Neural crest cell (in vitro differentiated cells): Measurements from ENCODE around the gene PPM1A. TPM values are rescaled to one million over a fixed set of nuclear protein-coding genes. Genes with fewer than 3 reads are reported as not detected.

ENCODE experiments used
- DNase-seq: peaks from one replicate; pipeline ENCODE4 v3.0.0; 2021; ENCODE audit warnings: low read depth, mixed read lengths, low spot score
- H3K27ac Mint-ChIP-seq: one replicate; pipeline ENCODE4 v1.8.0; 2021; ENCODE audit warnings: mild to moderate bottlenecking, mixed read lengths; ENCODE audit not compliant: unreplicated experiment
- H3K27me3 Mint-ChIP-seq: 2 replicates; pipeline ENCODE4 v1.8.0; 2021; ENCODE audit warnings: low read depth, mild to moderate bottlenecking, mixed read lengths
- H3K36me3 Mint-ChIP-seq: 2 replicates; pipeline ENCODE4 v1.8.0; 2021; ENCODE audit warnings: low read depth, mild to moderate bottlenecking, mixed read lengths
- H3K4me1 Mint-ChIP-seq: 2 replicates; pipeline ENCODE4 v1.8.0; 2021; ENCODE audit warnings: mixed read lengths
- H3K4me3 Mint-ChIP-seq: one replicate; pipeline ENCODE4 v1.8.0; 2021; ENCODE audit warnings: mild to moderate bottlenecking, mixed read lengths
- H3K9me3 Mint-ChIP-seq: 2 replicates; pipeline ENCODE4 v1.8.0; 2021; ENCODE audit warnings: mixed read lengths
- total RNA-seq: library from RNA; stranded (reverse); gene quantifications from 2 replicates; pipeline ENCODE4 v1.2.1, GENCODE V29; 2021
- TF ChIP-seq, protein P1 (sequence below): fragments of 200-600 bp; sonication (generic); conservative IDR thresholded peaks from 2 replicates; pipeline ENCODE4 v1.5.0; 2021; ENCODE audit warnings: antibody characterized with exemption, mild to moderate bottlenecking

The PPM1A gene
- total RNA-seq, 1 donor from 2014 or later: 35.5 TPM

DNA sequence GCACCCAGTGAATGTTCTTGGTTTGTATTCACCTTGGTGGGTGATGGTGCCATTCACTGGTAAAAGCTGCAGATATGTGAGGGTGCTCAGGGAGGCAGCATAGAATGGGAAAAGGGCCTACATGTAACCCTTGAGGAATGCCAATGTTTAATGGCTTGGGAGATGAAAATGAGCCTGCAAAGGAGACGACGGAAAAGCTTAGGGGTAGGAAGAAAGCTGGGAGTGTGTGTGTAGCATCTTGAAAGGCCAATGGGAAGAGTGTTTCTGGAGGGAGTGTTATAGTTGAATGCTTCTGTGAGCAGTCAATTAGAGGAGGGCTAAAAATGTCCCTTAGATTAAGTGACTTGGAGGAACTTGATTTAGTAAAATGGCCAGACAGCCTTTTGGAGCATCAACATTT is 24.9 kb downstream of the PPM1A start:
- H3K4me3 Mint-ChIP-seq: no peak overlapping the region
- DNase-seq: no peak
- H3K27ac Mint-ChIP-seq: no peak overlapping the region
- H3K9me3 Mint-ChIP-seq: peaks cover 2% of the 10 kb centered on the region
- peaks cover 19% of the 10 kb centered on the region for H3K36me3 Mint-ChIP-seq
- TF ChIP-seq, protein P1, sequence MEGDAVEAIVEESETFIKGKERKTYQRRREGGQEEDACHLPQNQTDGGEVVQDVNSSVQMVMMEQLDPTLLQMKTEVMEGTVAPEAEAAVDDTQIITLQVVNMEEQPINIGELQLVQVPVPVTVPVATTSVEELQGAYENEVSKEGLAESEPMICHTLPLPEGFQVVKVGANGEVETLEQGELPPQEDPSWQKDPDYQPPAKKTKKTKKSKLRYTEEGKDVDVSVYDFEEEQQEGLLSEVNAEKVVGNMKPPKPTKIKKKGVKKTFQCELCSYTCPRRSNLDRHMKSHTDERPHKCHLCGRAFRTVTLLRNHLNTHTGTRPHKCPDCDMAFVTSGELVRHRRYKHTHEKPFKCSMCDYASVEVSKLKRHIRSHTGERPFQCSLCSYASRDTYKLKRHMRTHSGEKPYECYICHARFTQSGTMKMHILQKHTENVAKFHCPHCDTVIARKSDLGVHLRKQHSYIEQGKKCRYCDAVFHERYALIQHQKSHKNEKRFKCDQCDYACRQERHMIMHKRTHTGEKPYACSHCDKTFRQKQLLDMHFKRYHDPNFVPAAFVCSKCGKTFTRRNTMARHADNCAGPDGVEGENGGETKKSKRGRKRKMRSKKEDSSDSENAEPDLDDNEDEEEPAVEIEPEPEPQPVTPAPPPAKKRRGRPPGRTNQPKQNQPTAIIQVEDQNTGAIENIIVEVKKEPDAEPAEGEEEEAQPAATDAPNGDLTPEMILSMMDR: no peak
- H3K4me1 Mint-ChIP-seq: peaks cover 17% of the 10 kb centered on the region
- no peaks in the 10 kb centered on the region for H3K27me3 Mint-ChIP-seq

DNA sequence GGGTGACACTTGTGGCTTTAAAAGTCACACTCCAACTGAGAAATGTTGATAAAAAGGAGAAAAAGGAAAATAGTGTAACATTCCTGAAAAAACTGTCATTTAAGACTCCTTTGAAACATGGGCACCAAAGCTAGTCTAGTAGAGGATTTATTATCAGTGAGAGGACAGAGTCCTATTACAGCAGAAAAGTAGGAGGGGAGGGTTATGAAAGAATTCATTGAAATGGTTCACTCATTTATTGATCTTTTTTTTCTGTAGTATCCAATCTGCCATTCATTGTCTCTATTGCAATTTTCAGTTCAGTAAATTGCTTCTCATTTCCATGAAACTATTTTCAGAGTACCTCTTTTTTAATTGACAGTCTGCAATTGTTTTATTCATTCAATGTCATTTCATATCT is 25.4 kb downstream of the PPM1A start:
- H3K4me1 Mint-ChIP-seq: peaks cover 17% of the 10 kb centered on the region
- no peak for DNase-seq
- TF ChIP-seq, protein P1: no peak
- H3K4me3 Mint-ChIP-seq: no peak overlapping the region
- peaks cover 2% of the 10 kb centered on the region for H3K9me3 Mint-ChIP-seq
- H3K36me3 Mint-ChIP-seq: peaks cover 18% of the 10 kb centered on the region
- H3K27ac Mint-ChIP-seq: no peak overlapping the region
- no peaks in the 10 kb centered on the region for H3K27me3 Mint-ChIP-seq

DNA sequence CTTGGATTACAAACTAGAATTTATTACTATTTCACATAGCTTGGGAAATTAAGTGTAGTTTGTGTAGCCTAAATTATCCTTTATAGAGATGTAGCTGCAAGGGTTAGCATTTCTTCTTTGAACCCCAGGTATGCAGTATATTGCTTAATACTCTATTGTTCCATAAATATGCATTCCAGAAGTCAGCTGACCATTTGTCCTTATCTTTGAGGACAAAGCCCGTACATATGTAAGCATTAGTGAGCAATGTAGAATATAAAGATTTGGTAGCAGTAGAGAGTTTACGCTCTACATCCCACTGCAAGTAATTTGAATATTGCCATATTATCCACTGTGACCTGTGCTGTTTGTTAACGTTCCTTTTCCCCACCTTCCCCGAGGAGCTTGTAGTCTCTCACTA is 26.9 kb downstream of the PPM1A start:
- Mint-ChIP-seq H3K4me3 (no peak overlapping the region), H3K9me3 (peaks cover 2% of the 10 kb centered on the region), H3K27ac (no peak overlapping the region), H3K4me1 (peaks cover 16% of the 10 kb centered on the region), H3K27me3 (no peaks in the 10 kb centered on the region), H3K36me3 (peaks cover 14% of the 10 kb centered on the region)
- TF ChIP-seq, protein P1: no peak
- no peak for DNase-seq

DNA sequence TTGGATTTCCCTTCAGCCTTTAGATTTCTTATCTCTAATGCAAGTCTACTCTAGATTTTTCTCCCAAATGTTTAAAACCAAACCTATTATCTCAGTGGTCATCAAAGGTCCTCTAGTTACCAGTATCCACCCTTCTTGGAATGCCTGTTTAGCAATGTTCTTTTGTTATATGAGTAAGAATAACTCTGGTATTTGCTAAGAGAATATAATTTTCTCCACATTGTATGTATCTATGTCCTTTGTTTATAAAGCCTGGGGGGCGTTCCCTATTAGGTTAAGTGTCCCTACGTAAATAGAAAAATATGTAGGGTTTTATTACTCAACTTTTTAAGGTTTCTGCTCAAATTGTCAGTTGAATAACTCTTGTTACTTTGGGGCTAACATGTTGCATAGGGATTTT is 27.3 kb downstream of the PPM1A start:
- H3K27ac Mint-ChIP-seq: no peak overlapping the region
- H3K36me3 Mint-ChIP-seq: peaks cover 10% of the 10 kb centered on the region
- no peaks in the 10 kb centered on the region for H3K27me3 Mint-ChIP-seq
- DNase-seq: no peak
- no peak overlapping the region for H3K4me3 Mint-ChIP-seq
- H3K4me1 Mint-ChIP-seq: peaks cover 12% of the 10 kb centered on the region
- TF ChIP-seq, protein P1: no peak
- H3K9me3 Mint-ChIP-seq: peaks cover 2% of the 10 kb centered on the region

DNA sequence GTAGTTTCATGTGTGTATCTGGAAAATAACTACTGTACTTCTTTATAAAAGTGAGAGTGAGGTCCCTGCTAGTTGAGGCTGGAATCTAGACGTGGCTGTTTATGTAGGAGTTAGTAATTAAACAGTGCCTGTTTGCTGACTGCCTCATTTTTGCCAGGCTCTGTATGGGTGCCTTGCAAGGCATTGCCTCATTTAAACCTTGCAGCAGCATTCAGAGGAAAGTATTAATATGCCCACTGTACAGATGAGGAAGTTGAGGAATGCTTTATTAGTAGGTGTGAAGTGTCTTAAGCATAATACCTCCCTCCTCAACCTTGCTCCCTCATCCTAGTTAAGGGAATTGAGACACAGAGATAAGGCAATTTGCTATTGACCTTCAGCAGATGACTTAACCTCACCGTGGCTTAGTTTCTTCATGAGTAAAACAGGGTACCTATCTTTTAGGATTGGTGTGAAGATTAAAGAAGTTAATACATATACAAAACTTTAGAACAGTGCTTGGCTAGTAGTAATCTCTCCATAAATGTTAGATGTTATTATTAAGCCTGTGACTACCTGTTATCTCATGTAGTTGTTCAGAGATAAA is 28.7 kb downstream of the PPM1A start:
- no peak for DNase-seq
- Mint-ChIP-seq H3K36me3 (peaks cover 14% of the 10 kb centered on the region), H3K9me3 (peaks cover 2% of the 10 kb centered on the region), H3K27ac (no peak overlapping the region), H3K4me3 (no peak overlapping the region), H3K27me3 (no peaks in the 10 kb centered on the region), H3K4me1 (peaks cover 11% of the 10 kb centered on the region)
- TF ChIP-seq, protein P1: no peak

DNA sequence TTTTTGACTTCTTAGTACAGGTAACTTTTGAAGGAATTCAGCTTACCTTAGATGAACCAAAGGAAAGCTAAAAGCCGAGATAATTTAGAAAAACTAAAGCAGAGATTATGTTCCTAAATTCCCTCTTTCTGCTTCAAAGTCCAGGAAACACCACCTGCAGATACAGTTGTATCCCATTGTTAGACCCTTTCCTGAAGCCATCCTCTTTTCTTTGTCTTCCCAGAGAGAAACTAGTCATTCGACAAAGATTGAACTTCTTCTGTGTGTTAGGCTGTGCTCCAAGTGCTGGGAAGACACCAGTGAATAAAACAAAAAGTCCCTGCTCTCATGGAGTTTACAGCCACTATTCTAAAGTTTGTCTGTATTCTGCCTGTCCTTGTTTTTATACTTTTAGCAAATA is 29.3 kb downstream of the PPM1A start:
- Mint-ChIP-seq H3K27me3 (no peaks in the 10 kb centered on the region), H3K36me3 (peaks cover 20% of the 10 kb centered on the region), H3K4me3 (no peak overlapping the region), H3K4me1 (peaks cover 11% of the 10 kb centered on the region), H3K9me3 (peaks cover 2% of the 10 kb centered on the region), H3K27ac (no peak overlapping the region)
- DNase-seq: no peak
- TF ChIP-seq, protein P1: no peak
